ENCODE results near the gene RLF.

Gene RLF

DNA sequence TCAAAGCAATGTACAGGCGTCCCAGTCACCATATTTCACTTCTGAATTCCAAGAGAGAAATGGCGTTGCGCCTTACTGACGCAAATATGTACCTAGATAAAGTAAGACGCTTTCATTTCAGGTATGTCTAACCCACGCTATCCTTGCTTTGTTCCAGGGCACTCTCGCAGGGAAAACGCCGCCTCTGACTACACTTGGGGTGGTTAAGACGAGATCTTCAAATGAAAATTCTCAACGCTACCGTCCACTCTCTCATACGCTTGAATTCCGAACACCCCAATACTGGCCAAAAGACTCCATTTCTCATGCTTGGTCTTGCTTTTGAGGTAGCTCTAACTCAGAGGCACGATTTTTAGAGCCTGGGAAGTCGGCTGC, 96.1 kb downstream of the RLF start:
- no peak overlapping the region for H2BK15ac ChIP-seq (ENCODE audit: low read length)
- no peaks in the 10 kb centered on the region for H3K79me1 ChIP-seq (ENCODE audit: low read depth, low read length)
- H3K27ac ChIP-seq (replicated peaks; ENCODE audit: low read length): peak overlapping the region; percentile 94
- H3K4me3 ChIP-seq (ENCODE audit: low read length in 2 of 2): peak overlapping the region; percentile 96
- peak overlapping the region; percentile 96 for H3K9ac ChIP-seq (ENCODE audit: low read depth, low read length, poor library complexity)
- H3K4me1 ChIP-seq (ENCODE audit: control insufficient read depth in 2 of 2, insufficient read depth in 1 of 2, low read depth in 1 of 2, low read length in 2 of 2): no peaks in the 10 kb centered on the region
- no peaks in the 10 kb centered on the region for H3K9me3 ChIP-seq (replicated peaks in 1 of 2; ENCODE audit: control insufficient read depth in 2 of 2, insufficient read depth in 1 of 2, low read depth in 1 of 2, low read length in 2 of 2)
- H4K91ac ChIP-seq (ENCODE audit: low read depth, low read length, poor library complexity): no peak overlapping the region
- H4K8ac ChIP-seq (ENCODE audit: low read depth, low read length): no peak overlapping the region
- H3K4ac ChIP-seq (ENCODE audit: low read length): no peak overlapping the region
- H2BK5ac ChIP-seq (ENCODE audit: low read length): no peak overlapping the region
- no CpG with 5 or more reads among the region's 16 CpGs for WGBS, 2 donors (ENCODE audit: extremely low coverage in 2 of 2, insufficient read length in 2 of 2, insufficient replicate concordance in 1 of 2)
- H2AK5ac ChIP-seq (ENCODE audit: low read depth, low read length): no peak overlapping the region
- H3K27me3 ChIP-seq (ENCODE audit: control insufficient read depth in 3 of 3, insufficient read depth in 3 of 3, low read depth in 1 of 3, low read length in 3 of 3): no peaks in the 10 kb centered on the region
- peak overlapping the region; percentile 55 for H3K4me2 ChIP-seq (ENCODE audit: insufficient read depth, low read length, poor library complexity, severe bottlenecking)
- no peak overlapping the region for H2BK120ac ChIP-seq (ENCODE audit: low read depth, low read length)
- H3K36me3 ChIP-seq (replicated peaks in 1 of 2; ENCODE audit: control insufficient read depth in 2 of 2, insufficient read depth in 2 of 2, low read length in 2 of 2): peaks cover 7 to 35% of the 10 kb centered on the region in 2 donors
- peak overlapping the region; percentile 97 for H3K23ac ChIP-seq (ENCODE audit: low read depth, low read length, poor library complexity)
- no peak overlapping the region for H3K18ac ChIP-seq (ENCODE audit: low read length)
- H2BK12ac ChIP-seq (ENCODE audit: low read length): no peak overlapping the region
- peak overlapping the region; percentile 90 for H2AFZ ChIP-seq (ENCODE audit: low read length)
- no peak overlapping the region for H3K14ac ChIP-seq (ENCODE audit: low read length)
- no peak for DNase-seq (ENCODE audit: low spot score)

DNA sequence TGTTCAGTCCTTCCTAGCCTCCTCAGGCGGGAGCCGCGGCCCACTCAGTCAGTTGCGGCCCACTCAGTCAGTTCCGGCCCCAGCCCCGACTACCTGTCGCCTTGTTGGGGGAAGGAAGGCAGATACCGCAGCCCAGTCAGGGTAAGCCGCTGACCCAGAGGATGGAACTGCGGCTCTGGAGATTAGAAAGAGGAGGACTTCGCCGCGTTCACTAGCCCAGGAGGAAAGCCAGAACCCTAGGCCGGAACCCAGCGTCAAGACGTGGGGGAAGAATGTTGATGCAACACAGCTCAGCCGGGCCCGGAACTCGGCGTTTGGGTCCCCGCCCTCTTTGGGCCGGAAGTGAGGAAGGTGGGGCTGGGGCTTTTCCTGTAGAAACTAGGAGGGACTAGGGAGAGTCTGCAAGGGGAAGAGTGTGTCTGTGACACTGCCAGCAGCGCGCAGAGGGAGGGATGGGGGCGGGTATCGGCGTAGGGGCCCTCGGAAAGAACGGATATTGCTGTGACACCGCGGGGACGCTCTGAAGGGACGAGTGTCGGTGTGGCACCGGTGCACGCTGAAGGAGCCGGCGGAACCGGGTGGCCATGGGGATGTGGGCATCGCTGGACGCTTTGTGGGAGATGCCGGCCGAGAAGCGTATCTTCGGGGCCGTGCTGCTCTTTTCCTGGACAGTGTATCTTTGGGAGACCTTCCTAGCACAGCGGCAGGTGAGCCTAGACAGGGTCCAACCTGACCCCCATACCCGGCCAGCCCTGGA, 96.7 kb downstream of the RLF start, which contains the start of gene ZMPSTE24:
ZMPSTE24 (plus strand) TSS at position 549 of the 757 bp plus-strand sequence; CDS start at position 585, 36 bp downstream.
- DNase-seq (ENCODE audit: low spot score): peak; percentile 97
- no peaks in the 10 kb centered on the region for H3K9me3 ChIP-seq (replicated peaks in 1 of 2; ENCODE audit: control insufficient read depth in 2 of 2, insufficient read depth in 1 of 2, low read depth in 1 of 2, low read length in 2 of 2)
- H2BK15ac ChIP-seq (ENCODE audit: low read length): no peak within 1 kb of the TSS
- H3K23ac ChIP-seq (ENCODE audit: low read depth, low read length, poor library complexity): peak within 1 kb of the TSS; percentile 97
- peak within 1 kb of the TSS; percentile 94 for H3K27ac ChIP-seq (replicated peaks; ENCODE audit: low read length)
- peak within 1 kb of the TSS; percentile 97 for H3K18ac ChIP-seq (ENCODE audit: low read length)
- H3K4me2 ChIP-seq (ENCODE audit: insufficient read depth, low read length, poor library complexity, severe bottlenecking): peak within 1 kb of the TSS; percentile 55
- H3K36me3 ChIP-seq (replicated peaks in 1 of 2; ENCODE audit: control insufficient read depth in 2 of 2, insufficient read depth in 2 of 2, low read length in 2 of 2): peaks cover 9 to 41% of the 10 kb centered on the region in 2 donors
- no CpG with 5 or more reads among the region's 48 CpGs for WGBS, 2 donors (ENCODE audit: extremely low coverage in 2 of 2, insufficient read length in 2 of 2, insufficient replicate concordance in 1 of 2)
- peak within 1 kb of the TSS; percentile 38 for H2BK120ac ChIP-seq (ENCODE audit: low read depth, low read length)
- H3K27me3 ChIP-seq (ENCODE audit: control insufficient read depth in 3 of 3, insufficient read depth in 3 of 3, low read depth in 1 of 3, low read length in 3 of 3): no peaks in the 10 kb centered on the region
- no peaks in the 10 kb centered on the region for H3K4me1 ChIP-seq (ENCODE audit: control insufficient read depth in 2 of 2, insufficient read depth in 1 of 2, low read depth in 1 of 2, low read length in 2 of 2)
- H2BK5ac ChIP-seq (ENCODE audit: low read length): no peak within 1 kb of the TSS
- no peak within 1 kb of the TSS for H3K14ac ChIP-seq (ENCODE audit: low read length)
- no peaks in the 10 kb centered on the region for H3K79me1 ChIP-seq (ENCODE audit: low read depth, low read length)
- H2AFZ ChIP-seq (ENCODE audit: low read length): peak within 1 kb of the TSS; percentile 91
- H3K4ac ChIP-seq (ENCODE audit: low read length): no peak within 1 kb of the TSS
- H4K8ac ChIP-seq (ENCODE audit: low read depth, low read length): peak within 1 kb of the TSS; percentile 89
- H3K4me3 ChIP-seq (ENCODE audit: low read length in 2 of 2): peak within 1 kb of the TSS; percentile 96 to 98
- peak within 1 kb of the TSS; percentile 97 for H3K9ac ChIP-seq (ENCODE audit: low read depth, low read length, poor library complexity)
- H4K91ac ChIP-seq (ENCODE audit: low read depth, low read length, poor library complexity): no peak within 1 kb of the TSS
- H2AK5ac ChIP-seq (ENCODE audit: low read depth, low read length): no peak within 1 kb of the TSS
- no peak within 1 kb of the TSS for H2BK12ac ChIP-seq (ENCODE audit: low read length)

DNA sequence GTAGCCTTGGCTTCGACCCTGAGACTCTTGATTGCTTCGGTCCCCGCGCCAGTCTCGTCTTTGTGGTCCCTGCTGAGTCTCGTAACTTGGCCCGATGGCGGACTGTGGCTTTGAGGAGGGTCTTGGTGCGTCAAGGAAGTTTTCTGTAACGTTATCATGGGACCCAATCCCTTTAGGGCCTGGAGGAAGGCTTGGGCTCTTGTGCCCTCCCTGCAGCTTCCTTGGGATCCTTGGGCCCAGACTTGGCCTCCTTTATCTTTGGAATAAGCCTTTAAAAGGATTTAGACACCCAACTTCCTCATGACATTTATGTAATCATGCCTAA, 97.2 kb downstream of the RLF start:
- Histone ChIP-seq H3K4me2 (ENCODE audit: insufficient read depth, low read length, poor library complexity, severe bottlenecking) (peak overlapping the region; percentile 54), H4K91ac (ENCODE audit: low read depth, low read length, poor library complexity) (no peak overlapping the region), H2BK5ac (ENCODE audit: low read length) (no peak overlapping the region), H2BK15ac (ENCODE audit: low read length) (no peak overlapping the region), H3K9ac (ENCODE audit: low read depth, low read length, poor library complexity) (peak overlapping the region; percentile 97), H3K27me3 (ENCODE audit: control insufficient read depth in 3 of 3, insufficient read depth in 3 of 3, low read depth in 1 of 3, low read length in 3 of 3) (no peaks in the 10 kb centered on the region), H3K4me1 (ENCODE audit: control insufficient read depth in 2 of 2, insufficient read depth in 1 of 2, low read depth in 1 of 2, low read length in 2 of 2) (no peaks in the 10 kb centered on the region), H3K23ac (ENCODE audit: low read depth, low read length, poor library complexity) (peak overlapping the region; percentile 97), H3K79me1 (ENCODE audit: low read depth, low read length) (no peaks in the 10 kb centered on the region), H3K4me3 (ENCODE audit: low read length in 2 of 2) (peak overlapping the region; percentile 96 to 98), H3K36me3 (replicated peaks in 1 of 2; ENCODE audit: control insufficient read depth in 2 of 2, insufficient read depth in 2 of 2, low read length in 2 of 2) (peaks cover 9 to 47% of the 10 kb centered on the region in 2 donors), H2BK12ac (ENCODE audit: low read length) (no peak overlapping the region), H3K4ac (ENCODE audit: low read length) (no peak overlapping the region), H2AK5ac (ENCODE audit: low read depth, low read length) (no peak overlapping the region), H4K8ac (ENCODE audit: low read depth, low read length) (peak overlapping the region; percentile 89), H2AFZ (ENCODE audit: low read length) (peak overlapping the region; percentile 91), H3K9me3 (replicated peaks in 1 of 2; ENCODE audit: control insufficient read depth in 2 of 2, insufficient read depth in 1 of 2, low read depth in 1 of 2, low read length in 2 of 2) (no peaks in the 10 kb centered on the region), H3K27ac (replicated peaks; ENCODE audit: low read length) (peak overlapping the region; percentile 81), H3K14ac (ENCODE audit: low read length) (no peak overlapping the region), H3K18ac (ENCODE audit: low read length) (peak overlapping the region; percentile 86), H2BK120ac (ENCODE audit: low read depth, low read length) (peak overlapping the region; percentile 38)
- WGBS, 2 donors (ENCODE audit: extremely low coverage in 2 of 2, insufficient read length in 2 of 2, insufficient replicate concordance in 1 of 2): no CpG with 5 or more reads among the region's 10 CpGs
- no peak for DNase-seq (ENCODE audit: low spot score)

DNA sequence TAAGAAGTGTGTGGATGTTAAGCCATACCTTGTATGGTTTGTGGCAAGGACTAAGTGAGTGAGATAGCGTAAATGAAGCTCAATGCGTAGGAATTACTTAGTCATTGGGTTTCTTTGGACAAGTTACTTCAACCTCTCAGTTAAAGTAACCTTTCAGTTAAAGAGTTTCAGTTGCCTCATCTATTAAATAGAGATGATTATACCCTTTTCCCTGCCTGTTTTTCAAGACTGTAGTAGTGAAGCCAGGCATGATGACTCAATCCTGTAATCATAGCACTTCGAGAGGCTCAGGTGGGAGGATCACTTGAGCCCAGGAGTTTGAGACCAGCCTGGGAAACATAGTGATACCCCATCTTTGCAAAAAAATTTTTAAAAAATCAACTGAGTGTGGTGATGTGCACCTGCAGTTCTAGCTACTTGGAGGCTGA, 103.2 kb downstream of the RLF start:
- no peak overlapping the region for H2AFZ ChIP-seq (ENCODE audit: low read length)
- peaks cover 21 to 97% of the 10 kb centered on the region in 2 donors for H3K36me3 ChIP-seq (replicated peaks in 1 of 2; ENCODE audit: control insufficient read depth in 2 of 2, insufficient read depth in 2 of 2, low read length in 2 of 2)
- no peak overlapping the region for H3K27ac ChIP-seq (replicated peaks; ENCODE audit: low read length)
- no peaks in the 10 kb centered on the region for H3K9me3 ChIP-seq (replicated peaks in 1 of 2; ENCODE audit: control insufficient read depth in 2 of 2, insufficient read depth in 1 of 2, low read depth in 1 of 2, low read length in 2 of 2)
- no peak overlapping the region for H4K8ac ChIP-seq (ENCODE audit: low read depth, low read length)
- H4K91ac ChIP-seq (ENCODE audit: low read depth, low read length, poor library complexity): no peak overlapping the region
- H3K27me3 ChIP-seq (ENCODE audit: control insufficient read depth in 3 of 3, insufficient read depth in 3 of 3, low read depth in 1 of 3, low read length in 3 of 3): no peaks in the 10 kb centered on the region
- H3K23ac ChIP-seq (ENCODE audit: low read depth, low read length, poor library complexity): no peak overlapping the region
- no peak overlapping the region for H3K18ac ChIP-seq (ENCODE audit: low read length)
- no peak overlapping the region for H3K14ac ChIP-seq (ENCODE audit: low read length)
- no peak overlapping the region for H2BK5ac ChIP-seq (ENCODE audit: low read length)
- DNase-seq (ENCODE audit: low spot score): no peak
- H3K4me2 ChIP-seq (ENCODE audit: insufficient read depth, low read length, poor library complexity, severe bottlenecking): no peak overlapping the region
- H2BK15ac ChIP-seq (ENCODE audit: low read length): no peak overlapping the region
- H2BK120ac ChIP-seq (ENCODE audit: low read depth, low read length): no peak overlapping the region
- no peak overlapping the region for H2AK5ac ChIP-seq (ENCODE audit: low read depth, low read length)
- no peak overlapping the region for H3K9ac ChIP-seq (ENCODE audit: low read depth, low read length, poor library complexity)
- H3K4ac ChIP-seq (ENCODE audit: low read length): no peak overlapping the region
- no CpG with 5 or more reads among the region's 3 CpGs for WGBS, 2 donors (ENCODE audit: extremely low coverage in 2 of 2, insufficient read length in 2 of 2, insufficient replicate concordance in 1 of 2)
- H3K4me3 ChIP-seq (ENCODE audit: low read length in 2 of 2): no peak overlapping the region
- H3K4me1 ChIP-seq (ENCODE audit: control insufficient read depth in 2 of 2, insufficient read depth in 1 of 2, low read depth in 1 of 2, low read length in 2 of 2): no peaks in the 10 kb centered on the region
- H3K79me1 ChIP-seq (ENCODE audit: low read depth, low read length): no peaks in the 10 kb centered on the region
- H2BK12ac ChIP-seq (ENCODE audit: low read length): no peak overlapping the region

Measured in neuronal stem cell (in vitro differentiated cells).